Activated T-cell treated with anti-CD3 and anti-CD28 coated beads, Interleukin-2, amount 50 U/mL, for 4 hours (primary cell): Measurements from ENCODE around the gene STAT6. TPM values are rescaled to one million over a fixed set of nuclear protein-coding genes. Genes with fewer than 3 reads are reported as not detected.
"Not testable (repeated sequence)": the region's sequence is repeated elsewhere in the genome, so short reads cannot be mapped to it uniquely, and the experiment has no call there.

ENCODE experiments used
- ATAC-seq, 2 donors: fragments of 200-7000 bp; cut with Tn5 transposase; one replicate each; pipeline ENCODE4 v1.10.0; 2021
- DNase-seq: peaks from one replicate; pipeline ENCODE4 v3.0.0-alpha.2; 2020
- H3K27me3 Mint-ChIP-seq: one replicate; pipeline ENCODE4 v1.8.0; 2021; ENCODE audit warnings: low read depth, mixed read lengths
- H3K36me3 Mint-ChIP-seq: one replicate; pipeline ENCODE4 v1.8.0; 2022; ENCODE audit warnings: mixed read lengths; ENCODE audit not compliant: insufficient read depth
- H3K4me1 Mint-ChIP-seq: one replicate; pipeline ENCODE4 v1.8.0; 2021; ENCODE audit warnings: low read depth, mixed read lengths
- H3K4me3 Mint-ChIP-seq: one replicate; pipeline ENCODE4 v1.8.0; 2021; ENCODE audit warnings: mild to moderate bottlenecking, moderate library complexity, mixed read lengths
- H3K9me3 Mint-ChIP-seq: one replicate; pipeline ENCODE4 v1.8.0; 2021; ENCODE audit warnings: mixed read lengths
- total RNA-seq, 3 donors: library from RNA; stranded (reverse); gene quantifications; one replicate each; pipeline ENCODE4 v1.2.1, GENCODE V29; 2021

STAT6 gene
- total RNA-seq, 3 donors from 2014 or later, result 312 to 340 (median 339) TPM

GRCh38 chr12:57085999-57086492 lies 25.1 kb downstream of the STAT6 start:
- Mint-ChIP-seq H3K9me3 (no peaks in the 10 kb centered on the region), H3K4me3 (peak overlapping the region; percentile 88), H3K36me3 (peaks cover 4% of the 10 kb centered on the region), H3K4me1 (peaks cover 41% of the 10 kb centered on the region), H3K27me3 (no peaks in the 10 kb centered on the region)
- DNase-seq (no peak), ATAC-seq (no peak)

DNA sequence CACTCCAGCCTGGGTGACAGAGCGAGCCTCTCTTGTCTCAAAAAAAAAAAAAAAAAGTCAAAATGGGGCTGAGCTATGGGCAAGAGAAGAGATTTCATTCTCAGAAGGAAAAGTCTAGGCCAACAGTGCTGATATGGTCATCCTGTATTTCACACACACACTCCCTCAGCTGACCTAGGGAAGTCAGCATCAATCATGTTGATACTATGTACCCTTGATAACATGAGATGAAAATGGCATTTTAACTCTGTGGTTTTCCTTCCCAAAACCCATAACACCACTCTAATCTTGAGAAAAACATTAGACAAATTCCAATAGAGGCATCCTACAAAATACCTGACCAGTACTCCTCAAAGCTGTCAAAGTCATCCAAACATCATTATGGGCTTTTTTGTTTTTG lies 30.3 kb downstream of the STAT6 start:
- Mint-ChIP-seq H3K9me3 (no peaks in the 10 kb centered on the region), H3K27me3 (no peaks in the 10 kb centered on the region), H3K36me3 (no peaks in the 10 kb centered on the region), H3K4me1 (peaks cover 34% of the 10 kb centered on the region), H3K4me3 (no peak overlapping the region)
- DNase-seq (no peak), ATAC-seq (no peak)

DNA sequence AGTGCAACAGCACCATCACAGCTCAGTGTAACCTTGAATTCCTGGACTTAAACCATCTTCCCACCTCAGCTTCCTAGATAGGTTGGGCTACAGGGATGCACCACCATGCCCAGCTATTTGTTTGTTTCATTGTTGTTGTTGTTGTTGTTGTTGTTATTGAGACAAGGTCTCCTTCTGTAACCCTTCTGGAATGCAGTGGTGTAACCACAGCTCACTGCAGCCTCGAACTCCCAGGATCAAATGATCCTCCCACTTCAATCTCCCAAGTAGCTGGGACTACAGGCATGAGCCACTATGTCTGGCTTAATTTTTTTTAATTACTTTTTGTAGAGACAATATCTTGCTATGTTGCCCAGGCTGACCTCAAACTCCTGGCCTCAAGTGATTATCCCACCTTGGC lies 31.3 kb downstream of the STAT6 start:
- H3K27me3 Mint-ChIP-seq, result no peaks in the 10 kb centered on the region

DNA sequence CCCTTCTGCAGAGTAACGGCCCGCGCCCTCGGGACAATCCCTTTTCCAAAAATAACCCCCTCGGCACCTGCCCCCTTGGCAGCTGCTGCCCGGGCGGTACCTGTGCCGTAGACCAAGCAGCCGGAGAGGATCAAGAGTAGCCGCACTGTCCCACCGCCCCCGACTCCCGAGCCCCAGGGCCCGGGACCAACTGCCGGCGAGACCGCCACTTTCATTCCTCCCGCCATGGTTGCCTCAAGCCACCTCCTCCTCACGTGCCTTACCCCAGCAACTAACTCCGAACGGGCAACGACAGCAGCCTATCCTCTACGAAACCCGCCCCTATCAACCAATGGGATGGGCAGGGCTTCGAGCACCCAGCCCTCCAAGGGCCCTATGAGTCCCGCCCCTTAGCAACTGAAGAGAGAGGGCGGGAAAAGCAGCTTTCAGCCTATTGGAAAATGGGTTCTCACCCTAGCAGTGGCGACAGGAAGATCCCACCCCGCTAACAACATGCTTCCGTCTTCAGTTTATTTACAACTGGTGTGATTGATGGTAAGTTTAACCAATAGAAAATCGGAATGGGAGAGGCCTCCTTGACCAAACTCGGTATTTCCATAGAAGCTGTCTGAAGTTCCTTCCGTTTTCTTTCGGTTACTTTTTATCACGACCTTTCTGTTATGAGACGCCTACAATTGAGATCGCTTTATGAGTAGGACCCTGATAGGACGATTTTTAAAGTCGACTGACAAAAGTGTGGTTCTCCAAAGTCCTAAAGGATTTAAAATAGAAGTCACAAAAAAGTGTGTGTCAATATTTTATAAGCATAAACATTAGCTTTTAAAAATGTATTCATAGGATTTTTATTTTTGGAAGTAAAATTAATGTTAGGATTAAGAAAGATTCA lies 32.4 kb downstream of the STAT6 start, which contains the start of gene NEMP1:
Gene NEMP1 (minus strand): TSS at position 273 of the 886 bp plus-strand sequence. CDS start 46 bp downstream, at position 227.
- Mint-ChIP-seq H3K4me3 (peak within 1 kb of the TSS; percentile 97), H3K4me1 (peaks cover 24% of the 10 kb centered on the region), H3K9me3 (no peaks in the 10 kb centered on the region), H3K27me3 (no peaks in the 10 kb centered on the region), H3K36me3 (no peaks in the 10 kb centered on the region)
- ATAC-seq (peak; percentile 96 to 97), DNase-seq (peak; percentile 89)

More for the DNA sequence above, 31.3 kb downstream of the STAT6 start:
- ATAC-seq, result no peak
- no peak for DNase-seq
- Mint-ChIP-seq H3K9me3 (no peaks in the 10 kb centered on the region), H3K36me3 (no peaks in the 10 kb centered on the region), H3K4me3 (no peak overlapping the region), H3K4me1 (peaks cover 24% of the 10 kb centered on the region)

DNA sequence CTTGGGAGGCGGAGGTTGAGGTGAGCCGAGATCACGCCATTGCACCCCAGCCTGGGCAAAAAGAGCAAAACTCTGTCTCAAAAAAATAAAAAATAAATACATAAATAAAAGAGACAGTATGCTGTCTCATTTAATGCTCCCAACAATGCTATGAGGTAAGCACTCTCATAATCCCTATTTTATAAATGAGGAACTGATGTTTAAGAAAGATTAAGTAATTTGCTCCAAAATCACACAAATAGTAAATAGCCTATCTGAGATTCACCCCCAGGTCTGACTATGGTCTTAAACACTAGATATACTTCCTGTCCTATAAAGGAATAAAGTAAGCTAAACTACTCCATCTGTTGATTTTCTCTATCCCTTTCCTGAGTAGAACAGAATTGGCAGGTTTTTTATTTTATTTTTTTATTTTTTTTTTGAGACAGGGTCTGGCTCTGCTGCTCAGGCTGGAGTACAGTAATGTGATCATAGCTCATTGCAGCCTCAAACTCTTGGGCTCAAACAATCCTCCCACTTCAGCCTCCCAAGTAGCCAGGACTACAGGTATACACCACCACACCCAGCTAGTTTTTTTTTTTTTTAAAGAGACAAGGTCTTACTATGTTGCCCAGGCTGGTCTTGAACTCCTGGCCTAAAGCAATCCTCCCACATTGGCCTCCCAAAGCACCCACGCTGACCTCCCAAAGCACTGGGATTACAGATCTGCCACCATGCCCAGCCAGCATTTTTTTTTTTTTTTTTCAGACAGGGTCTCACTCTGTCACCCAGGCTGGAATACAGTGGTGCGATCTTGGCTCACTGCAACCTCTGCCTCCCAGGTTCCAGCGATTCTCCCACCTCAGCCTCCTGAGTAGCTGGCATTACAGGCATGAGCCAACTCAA lies 37.4 kb downstream of the STAT6 start:
- Mint-ChIP-seq H3K36me3 (peaks cover 18% of the 10 kb centered on the region), H3K4me1 (peaks cover 39% of the 10 kb centered on the region)
- not testable (repeated sequence) for ATAC-seq, H3K4me3 Mint-ChIP-seq, H3K9me3 Mint-ChIP-seq, DNase-seq, H3K27me3 Mint-ChIP-seq

GRCh38 chr12:57072661-57073060 lies 38.5 kb downstream of the STAT6 start:
- H3K9me3 Mint-ChIP-seq, result no peaks in the 10 kb centered on the region
- H3K27me3 Mint-ChIP-seq, result no peaks in the 10 kb centered on the region
- H3K4me3 Mint-ChIP-seq, result no peak overlapping the region
- peaks cover 42% of the 10 kb centered on the region for H3K4me1 Mint-ChIP-seq
- H3K36me3 Mint-ChIP-seq, result peaks cover 20% of the 10 kb centered on the region
- DNase-seq (no peak), ATAC-seq (no peak)

DNA sequence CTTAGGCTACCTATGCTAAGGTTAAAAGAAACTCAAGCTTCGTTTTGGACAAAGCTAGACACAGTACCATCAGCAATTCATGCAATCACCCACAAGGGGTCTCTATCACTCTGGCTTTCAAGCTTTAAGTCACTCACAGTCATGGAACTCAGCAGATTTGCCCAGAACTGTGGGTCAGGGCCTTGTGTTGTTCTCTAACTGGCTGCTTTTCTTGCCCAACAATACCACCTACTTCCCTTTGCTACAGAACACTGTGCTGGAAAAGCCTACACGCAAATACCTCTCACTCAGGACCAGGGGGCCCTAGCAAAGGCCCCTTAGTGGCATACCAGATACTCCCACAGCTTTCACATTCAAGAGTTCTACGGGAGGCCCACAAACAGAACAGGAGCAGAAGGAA lies 41.6 kb downstream of the STAT6 start:
- no peaks in the 10 kb centered on the region for H3K27me3 Mint-ChIP-seq
- DNase-seq (peak; percentile 51), ATAC-seq (peak; percentile 70 to 80)
- peaks cover 26% of the 10 kb centered on the region for H3K36me3 Mint-ChIP-seq
- peaks cover 53% of the 10 kb centered on the region for H3K4me1 Mint-ChIP-seq
- H3K4me3 Mint-ChIP-seq, result peak overlapping the region; percentile 29
- H3K9me3 Mint-ChIP-seq, result peaks cover 3% of the 10 kb centered on the region

- H3K4me3 Mint-ChIP-seq, result peak overlapping the region; percentile 33
- H3K36me3 Mint-ChIP-seq, result peaks cover 23% of the 10 kb centered on the region
- ATAC-seq (peak; percentile 18 to 30), DNase-seq (no peak)
- H3K9me3 Mint-ChIP-seq, result peaks cover 3% of the 10 kb centered on the region
- H3K27me3 Mint-ChIP-seq, result no peaks in the 10 kb centered on the region
- peaks cover 67% of the 10 kb centered on the region for H3K4me1 Mint-ChIP-seq
Measured at GRCh38 chr12:57066245-57066644, 44.9 kb downstream of the STAT6 start.

DNA sequence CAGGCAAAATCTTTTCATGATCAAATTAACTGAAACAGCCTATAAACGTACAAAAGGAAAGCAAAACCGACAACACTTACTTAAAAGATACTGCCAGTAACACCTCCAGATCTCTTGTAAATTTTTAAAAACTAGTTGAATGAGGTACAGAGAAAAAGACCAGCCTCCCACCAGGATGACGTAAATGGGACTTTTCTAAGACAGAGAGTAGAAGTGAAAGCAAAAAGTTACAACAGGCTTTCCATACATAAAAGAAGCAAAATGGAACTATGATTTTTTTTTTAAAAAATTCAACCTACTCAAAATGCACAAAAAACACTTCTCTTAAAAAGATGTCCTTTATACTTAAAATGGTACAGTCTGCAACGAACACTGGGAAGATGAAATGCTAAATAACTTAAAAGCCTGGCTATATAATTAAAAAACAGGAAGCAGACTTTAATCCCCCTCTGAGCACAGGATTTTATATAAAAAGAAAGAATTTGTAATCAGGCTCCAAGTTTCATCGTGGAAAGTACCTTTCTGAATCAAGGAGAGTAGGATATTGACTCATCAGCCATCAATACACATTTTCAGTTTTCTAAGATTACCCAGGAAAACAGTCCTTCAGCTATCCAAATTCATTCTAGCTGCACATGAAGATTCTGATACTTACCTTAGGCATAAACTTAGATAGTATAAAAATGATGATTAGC lies 47.0 kb downstream of the STAT6 start:
- peaks cover 55% of the 10 kb centered on the region for H3K4me1 Mint-ChIP-seq
- H3K36me3 Mint-ChIP-seq, result peaks cover 21% of the 10 kb centered on the region
- peak overlapping the region; percentile 75 for H3K4me3 Mint-ChIP-seq

DNA sequence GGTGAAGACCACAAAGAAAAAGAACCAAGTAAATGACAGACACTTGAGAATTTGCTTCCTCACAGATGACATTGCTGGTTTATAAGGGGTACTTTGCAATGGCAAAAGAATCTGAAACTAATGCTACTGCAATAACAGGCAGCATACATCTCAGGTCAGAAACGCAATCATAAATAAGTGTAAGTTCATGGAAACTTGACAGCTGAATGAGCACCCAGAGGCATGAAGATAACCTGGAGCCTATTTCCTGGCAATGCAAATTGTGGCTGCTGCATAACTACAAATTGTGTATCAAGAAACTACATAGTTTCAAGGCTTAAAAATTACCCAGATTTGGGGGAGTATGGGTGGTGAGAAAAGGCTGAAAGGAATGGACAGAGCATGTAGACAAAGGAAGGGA lies 52.7 kb downstream of the STAT6 start:
- Mint-ChIP-seq H3K27me3 (no peaks in the 10 kb centered on the region), H3K36me3 (peaks cover 31% of the 10 kb centered on the region), H3K4me1 (peaks cover 23% of the 10 kb centered on the region), H3K4me3 (no peak overlapping the region), H3K9me3 (no peaks in the 10 kb centered on the region)
- DNase-seq (no peak), ATAC-seq (no peak)

More for the DNA sequence above, 47.0 kb downstream of the STAT6 start:
- peak; percentile 78 to 83 for ATAC-seq
- Mint-ChIP-seq H3K9me3 (peaks cover 3% of the 10 kb centered on the region), H3K27me3 (no peaks in the 10 kb centered on the region)
- peak; percentile 41 for DNase-seq

GRCh38 chr12:57057067-57057751 lies 54.0 kb downstream of the STAT6 start:
- no peak for DNase-seq
- Mint-ChIP-seq H3K4me1 (peaks cover 14% of the 10 kb centered on the region), H3K36me3 (peaks cover 31% of the 10 kb centered on the region), H3K9me3 (no peaks in the 10 kb centered on the region), H3K4me3 (no peak overlapping the region), H3K27me3 (no peaks in the 10 kb centered on the region)
- no peak for ATAC-seq

DNA sequence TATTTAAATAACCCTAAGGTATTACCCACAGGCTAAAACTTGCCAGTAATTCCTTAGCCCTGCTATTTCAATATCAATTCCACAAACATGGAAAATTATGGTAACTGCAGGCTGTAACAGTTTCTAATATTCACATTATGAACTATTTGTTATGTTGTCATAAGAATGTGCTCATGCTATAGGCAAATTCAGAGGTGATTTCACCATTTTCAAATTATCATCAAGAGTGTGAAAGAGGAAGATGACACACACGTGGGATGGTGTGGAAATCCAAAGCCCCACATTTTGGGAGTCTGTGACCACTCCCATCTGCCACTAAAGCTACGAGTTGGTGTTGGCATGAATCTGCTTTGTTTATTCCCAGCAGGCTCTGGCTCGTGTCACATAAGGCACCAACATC lies 55.3 kb downstream of the STAT6 start:
- ATAC-seq, result no peak
- Mint-ChIP-seq H3K9me3 (no peaks in the 10 kb centered on the region), H3K4me1 (peaks cover 10% of the 10 kb centered on the region), H3K4me3 (no peak overlapping the region), H3K27me3 (no peaks in the 10 kb centered on the region), H3K36me3 (peaks cover 29% of the 10 kb centered on the region)
- DNase-seq, result no peak

- ATAC-seq, H3K4me3 Mint-ChIP-seq, DNase-seq, H3K4me1 Mint-ChIP-seq, H3K9me3 Mint-ChIP-seq, H3K27me3 Mint-ChIP-seq: not testable (repeated sequence)
- H3K36me3 Mint-ChIP-seq, result peaks cover 20% of the 10 kb centered on the region
Measured at GRCh38 chr12:57053901-57054300, 57.3 kb downstream of the STAT6 start.
